Panc1 (cell line): Measurements from ENCODE around the gene LRRTM2. TPM values are rescaled to one million over a fixed set of nuclear protein-coding genes. Genes with fewer than 3 reads are reported as not detected.

ENCODE experiments used
- ATAC-seq: fragments of 200-7000 bp; cut with Tn5 transposase; 2 replicates; pipeline ENCODE4 v1.9.1; 2020; ENCODE audit warnings: mild to moderate bottlenecking, moderate library complexity
- BruUV-seq: library from RNA; stranded (reverse); fragments of 400-500 nt; replicated peaks from 2 replicates; lab custom pipeline; 2021; lab: Mats Ljungman, UMichigan
- CTCF ChIA-PET: fragments of 300-600 bp; sonication (Branson Sonifier 250); formaldehyde crosslinking; loops from one replicate; lab custom pipeline; 2022; ENCODE audit warnings: antibody characterized with exemption; lab: Charles Lee
- POLR2A ChIA-PET: fragments of 300-600 bp; sonication (Branson Sonifier 250); formaldehyde crosslinking; loops from one replicate; lab custom pipeline; 2022; ENCODE audit warnings: antibody characterized with exemption; lab: Charles Lee
- DNase-seq: peaks from one replicate; pipeline ENCODE4 v3.0.0-alpha.2; 2010; ENCODE audit warnings: low read depth, low spot score
- H3K27ac ChIP-seq: 2 replicates; pipeline ENCODE4 v1.5.1; 2011; ENCODE audit warnings: mild to moderate bottlenecking, low read length, inconsistent platforms
- H3K27me3 ChIP-seq: fragments of 200-500 bp; sonication (Bioruptor generic); 2 replicates; pipeline ENCODE4 v1.6.0; 2014; ENCODE audit warnings: low read length, inconsistent platforms; ENCODE audit not compliant: control insufficient read depth, insufficient read depth
- H3K36me3 ChIP-seq: fragments of 200-500 bp; sonication (Bioruptor generic); 2 replicates; pipeline ENCODE4 v1.5.1; 2014; ENCODE audit warnings: inconsistent platforms, mild to moderate bottlenecking, low read length, moderate library complexity; ENCODE audit not compliant: control insufficient read depth, insufficient read depth
- H3K4me1 ChIP-seq: 2 replicates; pipeline ENCODE4 v1.5.1; 2011; ENCODE audit warnings: inconsistent platforms, mild to moderate bottlenecking, low read length, moderate library complexity; ENCODE audit not compliant: control insufficient read depth, insufficient read depth
- H3K4me3 ChIP-seq, 2 experiments: 2 replicates each; pipeline ENCODE4 v1.5.1; 2011 to 2012; ENCODE audit warnings: low read depth in 2 of 2, low read length in 2 of 2, mild to moderate bottlenecking in 2 of 2, inconsistent platforms in 1 of 2, moderate library complexity in 1 of 2
- H3K9me3 ChIP-seq: fragments of 200-500 bp; sonication (Bioruptor generic); 2 replicates; pipeline ENCODE4 v1.5.1; 2014; ENCODE audit warnings: low read depth, mild to moderate bottlenecking, inconsistent platforms, low read length, moderate library complexity; ENCODE audit not compliant: control insufficient read depth, insufficient read depth
- POLR2AphosphoS5 ChIP-seq: IDR thresholded peaks from 2 replicates; pipeline ENCODE4 v1.6.1; 2012; ENCODE audit warnings: mild to moderate bottlenecking, low read depth, low read length, moderate library complexity
- SIN3A ChIP-seq: IDR thresholded peaks from 2 replicates; pipeline ENCODE4 v1.6.1; 2012; ENCODE audit warnings: low read depth, mild to moderate bottlenecking, low read length, moderate library complexity, borderline replicate concordance; ENCODE audit not compliant: insufficient read depth
- TCF7L2 ChIP-seq: IDR thresholded peaks from 2 replicates; pipeline ENCODE4 v1.6.1; 2011; ENCODE audit warnings: mild to moderate bottlenecking, low read depth, low read length, inconsistent platforms
- in situ Hi-C: cut with HindIII; loops from 2 replicates; pipeline ENCODE4 v1.10.0; 2016; ENCODE audit warnings: low sequenced_read_pairs, low pct_unique_long_range_greater_than_20kb
- intact Hi-C: fragments of 100-400 bp; cut with micrococcal nuclease; formaldehyde crosslinking; loops from one replicate; pipeline ENCODE4 v1.10.0; 2022; ENCODE audit not compliant: unreplicated experiment
- total RNA-seq: library from RNA; stranded (reverse); gene quantifications from one replicate; pipeline ENCODE4 v1.2.1, GENCODE V29; 2021; ENCODE audit not compliant: unreplicated experiment
- TF ChIP-seq, protein P1 (sequence below), 2 experiments: IDR thresholded peaks; 2 replicates each; pipeline ENCODE4 v1.6.1; 2011 to 2012; ENCODE audit warnings: low read depth in 2 of 2, control low read depth in 1 of 2, low read length in 1 of 2, mild to moderate bottlenecking in 1 of 2, moderate library complexity in 1 of 2; ENCODE audit not compliant: insufficient read depth in 1 of 2
- TF ChIP-seq, protein P2 (sequence below): fragments of 450-650 bp; IDR thresholded peaks from 2 replicates; pipeline ENCODE4 v1.5.1; 2017; ENCODE audit warnings: mild to moderate bottlenecking

Gene LRRTM2
- total RNA-seq, 1 experiment from 2014 or later: not detected

DNA sequence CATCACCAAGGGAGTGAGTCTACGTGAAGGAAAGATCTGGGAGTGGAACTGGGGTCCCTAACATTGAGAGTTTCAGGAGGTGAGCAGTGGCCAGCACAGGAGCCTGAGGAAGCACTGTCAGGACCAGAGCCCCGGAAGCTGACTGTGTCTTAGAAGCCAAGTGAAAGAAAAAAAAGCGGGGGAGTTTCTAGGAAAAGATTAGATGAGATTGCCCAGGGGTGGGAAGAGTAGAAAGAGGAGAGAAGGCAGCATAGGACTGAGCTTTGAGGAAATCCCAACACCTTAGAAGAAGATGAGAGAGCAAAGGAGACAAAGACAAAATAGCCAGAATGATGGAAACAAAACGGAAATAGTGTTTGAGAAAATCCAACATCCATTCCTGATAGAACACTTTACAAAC, 37.0 kb upstream of the LRRTM2 start:
- no peak for DNase-seq
- CTCF ChIA-PET: no interaction called here

DNA sequence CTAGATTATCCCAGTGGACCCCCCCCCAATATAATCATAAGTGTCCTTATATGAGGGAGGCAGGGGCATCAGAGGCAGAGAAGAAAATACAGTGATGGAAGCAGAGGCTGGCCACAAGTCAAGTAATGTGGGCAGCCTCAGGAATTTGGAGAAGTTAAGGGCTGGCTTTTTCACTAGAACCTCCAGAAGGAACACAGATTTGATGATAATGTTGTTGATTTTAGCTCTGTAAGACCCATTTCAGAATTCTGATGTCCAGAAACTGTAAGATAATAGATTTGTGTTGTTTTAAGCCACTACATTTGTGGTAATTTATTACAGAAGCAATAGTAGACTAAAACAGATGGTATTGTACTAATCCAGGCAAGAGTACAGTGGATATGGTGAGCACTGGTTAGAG, 36.3 kb upstream of the LRRTM2 start:
- in situ Hi-C loops: no loop called here
- CTCF ChIA-PET: no interaction called here
- no peak for ATAC-seq

More for the DNA sequence above, 37.0 kb upstream of the LRRTM2 start:
- TF ChIP-seq POLR2AphosphoS5: no peak
- no peak for TF ChIP-seq SIN3A
- TF ChIP-seq, protein P1, sequence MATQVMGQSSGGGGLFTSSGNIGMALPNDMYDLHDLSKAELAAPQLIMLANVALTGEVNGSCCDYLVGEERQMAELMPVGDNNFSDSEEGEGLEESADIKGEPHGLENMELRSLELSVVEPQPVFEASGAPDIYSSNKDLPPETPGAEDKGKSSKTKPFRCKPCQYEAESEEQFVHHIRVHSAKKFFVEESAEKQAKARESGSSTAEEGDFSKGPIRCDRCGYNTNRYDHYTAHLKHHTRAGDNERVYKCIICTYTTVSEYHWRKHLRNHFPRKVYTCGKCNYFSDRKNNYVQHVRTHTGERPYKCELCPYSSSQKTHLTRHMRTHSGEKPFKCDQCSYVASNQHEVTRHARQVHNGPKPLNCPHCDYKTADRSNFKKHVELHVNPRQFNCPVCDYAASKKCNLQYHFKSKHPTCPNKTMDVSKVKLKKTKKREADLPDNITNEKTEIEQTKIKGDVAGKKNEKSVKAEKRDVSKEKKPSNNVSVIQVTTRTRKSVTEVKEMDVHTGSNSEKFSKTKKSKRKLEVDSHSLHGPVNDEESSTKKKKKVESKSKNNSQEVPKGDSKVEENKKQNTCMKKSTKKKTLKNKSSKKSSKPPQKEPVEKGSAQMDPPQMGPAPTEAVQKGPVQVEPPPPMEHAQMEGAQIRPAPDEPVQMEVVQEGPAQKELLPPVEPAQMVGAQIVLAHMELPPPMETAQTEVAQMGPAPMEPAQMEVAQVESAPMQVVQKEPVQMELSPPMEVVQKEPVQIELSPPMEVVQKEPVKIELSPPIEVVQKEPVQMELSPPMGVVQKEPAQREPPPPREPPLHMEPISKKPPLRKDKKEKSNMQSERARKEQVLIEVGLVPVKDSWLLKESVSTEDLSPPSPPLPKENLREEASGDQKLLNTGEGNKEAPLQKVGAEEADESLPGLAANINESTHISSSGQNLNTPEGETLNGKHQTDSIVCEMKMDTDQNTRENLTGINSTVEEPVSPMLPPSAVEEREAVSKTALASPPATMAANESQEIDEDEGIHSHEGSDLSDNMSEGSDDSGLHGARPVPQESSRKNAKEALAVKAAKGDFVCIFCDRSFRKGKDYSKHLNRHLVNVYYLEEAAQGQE (IDR thresholded peaks at IDR 0.05; ENCODE audit: insufficient read depth in 1 of 2, low read depth in 2 of 2, low read length in 1 of 2): no peak
- no peak for TF ChIP-seq TCF7L2
- TF ChIP-seq, protein P2, sequence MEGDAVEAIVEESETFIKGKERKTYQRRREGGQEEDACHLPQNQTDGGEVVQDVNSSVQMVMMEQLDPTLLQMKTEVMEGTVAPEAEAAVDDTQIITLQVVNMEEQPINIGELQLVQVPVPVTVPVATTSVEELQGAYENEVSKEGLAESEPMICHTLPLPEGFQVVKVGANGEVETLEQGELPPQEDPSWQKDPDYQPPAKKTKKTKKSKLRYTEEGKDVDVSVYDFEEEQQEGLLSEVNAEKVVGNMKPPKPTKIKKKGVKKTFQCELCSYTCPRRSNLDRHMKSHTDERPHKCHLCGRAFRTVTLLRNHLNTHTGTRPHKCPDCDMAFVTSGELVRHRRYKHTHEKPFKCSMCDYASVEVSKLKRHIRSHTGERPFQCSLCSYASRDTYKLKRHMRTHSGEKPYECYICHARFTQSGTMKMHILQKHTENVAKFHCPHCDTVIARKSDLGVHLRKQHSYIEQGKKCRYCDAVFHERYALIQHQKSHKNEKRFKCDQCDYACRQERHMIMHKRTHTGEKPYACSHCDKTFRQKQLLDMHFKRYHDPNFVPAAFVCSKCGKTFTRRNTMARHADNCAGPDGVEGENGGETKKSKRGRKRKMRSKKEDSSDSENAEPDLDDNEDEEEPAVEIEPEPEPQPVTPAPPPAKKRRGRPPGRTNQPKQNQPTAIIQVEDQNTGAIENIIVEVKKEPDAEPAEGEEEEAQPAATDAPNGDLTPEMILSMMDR: no peak
- POLR2A ChIA-PET: no interaction called here
- Histone ChIP-seq H3K4me3 (no peak overlapping the region), H3K27me3 (no peaks in the 10 kb centered on the region), H3K27ac (no peak overlapping the region), H3K36me3 (no peaks in the 10 kb centered on the region), H3K4me1 (no peaks in the 10 kb centered on the region), H3K9me3 (no peaks in the 10 kb centered on the region)
- in situ Hi-C loops: no loop called here
- intact Hi-C loops: no loop called here
- ATAC-seq: no peak
- BruUV-seq: no TSS peak

More for the DNA sequence above, 36.3 kb upstream of the LRRTM2 start:
- POLR2A ChIA-PET: no interaction called here
- TF ChIP-seq POLR2AphosphoS5 (no peak), SIN3A (no peak), TCF7L2 (no peak)
- TF ChIP-seq, protein P2: no peak
- TF ChIP-seq, protein P1 (IDR thresholded peaks at IDR 0.05; ENCODE audit: insufficient read depth in 1 of 2, low read depth in 2 of 2, low read length in 1 of 2): no peak
- no peaks in the 10 kb centered on the region for H3K36me3 ChIP-seq
- H3K4me3 ChIP-seq: no peak overlapping the region
- H3K9me3 ChIP-seq: no peaks in the 10 kb centered on the region
- H3K27ac ChIP-seq: no peak overlapping the region
- intact Hi-C loops: no loop called here
- H3K4me1 ChIP-seq: no peaks in the 10 kb centered on the region
- H3K27me3 ChIP-seq: no peaks in the 10 kb centered on the region
- DNase-seq: no peak
- BruUV-seq: no TSS peak
